Left lobe of liver (tissue), 2 donors: ENCODE measurements around the gene FHDC1. TPM values are rescaled to one million over a fixed set of nuclear protein-coding genes. Genes with fewer than 3 reads are reported as not detected.

Experiments used
- ATAC-seq: fragments of 200-7000 bp; cut with Tn5 transposase; one replicate; pipeline ENCODE4 v1.9.1; 2020; ENCODE audit warnings: mild to moderate bottlenecking, moderate library complexity
- DNase-seq: peaks from one replicate; pipeline ENCODE4 v3.0.0-alpha.2; 2020; ENCODE audit warnings: low spot score
- total RNA-seq: library from RNA; stranded (reverse); gene quantifications from one replicate; pipeline ENCODE4 v1.2.1, GENCODE V29; 2021
- donor health status: DM: no; HTN: no; CAD: no; lungs with moderate emphysema.
- donor health status: DM: no; HTN: yes; CAD: no.

Gene FHDC1
- total RNA-seq, 1 donor from 2014 or later, result 0.28 TPM

- ATAC-seq (no peak), DNase-seq (no peak)
These were observed 92.4 kb downstream of the FHDC1 start for GRCh38 chr4:153028535-153028934.

Other genes starting within 250 kb of the FHDC1 start
- gene TIGD4, start 156.6 kb upstream of the FHDC1 start, total RNA-seq, result 0.08 TPM
- 9.0 TPM for gene ARFIP1, start 156.4 kb upstream of the FHDC1 start, total RNA-seq